T-helper 1 cell treated with Interleukin-12 subunit alpha and Interleukin-12 subunit beta and Interleukin-4 antibody, amounts not matched to agents 30 μg/mL and 1 μg/mL, for 36 hours (primary cell): ENCODE measurements around the gene VPS26A.
A peak's percentile ranks its signal among the peaks of the same experiment; 100 is the strongest.

ENCODE experiments used
- H3K27ac Mint-ChIP-seq: one replicate; pipeline ENCODE4 v1.8.0; 2021; ENCODE audit warnings: mild to moderate bottlenecking, mixed read lengths
- H3K27me3 Mint-ChIP-seq: one replicate; pipeline ENCODE4 v1.8.0; 2021; ENCODE audit warnings: low read depth, mixed read lengths
- H3K36me3 Mint-ChIP-seq: one replicate; pipeline ENCODE4 v1.8.0; 2021; ENCODE audit warnings: low read depth, mixed read lengths
- H3K4me1 Mint-ChIP-seq: one replicate; pipeline ENCODE4 v1.8.0; 2021; ENCODE audit warnings: low read depth, mixed read lengths
- H3K4me3 Mint-ChIP-seq: one replicate; pipeline ENCODE4 v1.8.0; 2021; ENCODE audit warnings: mild to moderate bottlenecking, moderate library complexity, mixed read lengths
- H3K9me3 Mint-ChIP-seq: one replicate; pipeline ENCODE4 v1.8.0; 2021; ENCODE audit warnings: mixed read lengths

The VPS26A gene

DNA sequence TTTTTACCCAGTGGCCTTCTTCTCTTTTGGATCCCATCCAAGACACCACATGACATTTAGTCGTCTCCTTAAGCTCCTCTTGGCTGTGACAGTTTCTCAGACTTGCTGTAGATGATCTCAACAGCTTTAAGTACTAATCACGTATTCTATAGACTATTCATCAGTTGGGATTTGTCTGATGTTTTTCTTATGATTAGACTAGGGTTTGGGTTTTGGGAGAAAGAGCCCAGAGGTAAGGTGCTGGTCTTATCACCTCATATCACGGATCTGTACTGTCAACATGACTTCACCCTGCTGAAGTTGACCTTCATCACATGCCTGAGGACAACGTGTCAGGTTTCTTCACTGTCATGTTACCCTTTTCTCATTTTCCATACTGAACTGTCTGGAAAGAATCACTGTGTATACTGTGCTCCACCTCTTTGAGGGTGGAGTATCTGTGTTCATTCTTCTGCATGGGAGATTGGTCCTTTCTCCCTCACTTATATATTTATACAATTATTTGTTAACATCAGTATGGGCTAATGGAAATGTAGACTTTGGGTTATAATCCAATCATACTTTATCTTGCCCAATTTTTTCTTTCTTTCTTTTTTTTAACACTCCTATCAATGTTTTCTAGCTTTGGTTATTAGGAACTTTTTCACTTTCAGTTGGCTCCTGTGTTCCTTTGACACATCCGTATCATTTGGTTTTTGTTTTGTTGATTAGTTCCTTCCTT, 89.8 kb downstream of the VPS26A start:
- Mint-ChIP-seq H3K36me3 (peaks cover 13% of the 10 kb centered on the region), H3K9me3 (peaks cover 14% of the 10 kb centered on the region), H3K4me1 (peaks cover 54% of the 10 kb centered on the region), H3K27me3 (no peaks in the 10 kb centered on the region), H3K27ac (peak overlapping the region; percentile 58), H3K4me3 (no peak overlapping the region)

DNA sequence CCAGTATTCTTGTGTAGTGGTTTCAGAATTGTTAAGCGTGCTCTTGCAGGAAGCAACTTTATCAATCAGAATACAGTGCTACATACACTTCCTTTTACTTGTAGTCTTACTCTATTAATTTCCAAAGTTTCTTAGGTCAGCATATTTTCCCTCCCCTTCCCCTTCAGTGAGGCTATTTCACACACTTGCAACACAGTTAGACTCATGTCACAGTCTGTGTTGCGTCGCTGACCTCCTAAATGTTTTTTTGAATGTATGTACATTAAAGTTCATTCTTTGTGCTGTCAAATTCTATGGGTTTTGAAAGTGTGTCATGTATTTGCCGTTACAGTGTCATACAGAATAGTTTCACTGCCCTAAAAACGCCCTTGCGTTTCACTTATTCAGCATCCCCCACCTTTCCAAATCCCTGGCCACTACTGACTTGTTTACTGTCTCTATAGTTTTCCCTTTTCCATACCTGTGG, 90.7 kb downstream of the VPS26A start:
- peak overlapping the region; percentile 3 for H3K4me3 Mint-ChIP-seq
- H3K27ac Mint-ChIP-seq: no peak overlapping the region
- peaks cover 46% of the 10 kb centered on the region for H3K4me1 Mint-ChIP-seq
- H3K9me3 Mint-ChIP-seq: peaks cover 14% of the 10 kb centered on the region
- no peaks in the 10 kb centered on the region for H3K27me3 Mint-ChIP-seq
- H3K36me3 Mint-ChIP-seq: peaks cover 6% of the 10 kb centered on the region

DNA sequence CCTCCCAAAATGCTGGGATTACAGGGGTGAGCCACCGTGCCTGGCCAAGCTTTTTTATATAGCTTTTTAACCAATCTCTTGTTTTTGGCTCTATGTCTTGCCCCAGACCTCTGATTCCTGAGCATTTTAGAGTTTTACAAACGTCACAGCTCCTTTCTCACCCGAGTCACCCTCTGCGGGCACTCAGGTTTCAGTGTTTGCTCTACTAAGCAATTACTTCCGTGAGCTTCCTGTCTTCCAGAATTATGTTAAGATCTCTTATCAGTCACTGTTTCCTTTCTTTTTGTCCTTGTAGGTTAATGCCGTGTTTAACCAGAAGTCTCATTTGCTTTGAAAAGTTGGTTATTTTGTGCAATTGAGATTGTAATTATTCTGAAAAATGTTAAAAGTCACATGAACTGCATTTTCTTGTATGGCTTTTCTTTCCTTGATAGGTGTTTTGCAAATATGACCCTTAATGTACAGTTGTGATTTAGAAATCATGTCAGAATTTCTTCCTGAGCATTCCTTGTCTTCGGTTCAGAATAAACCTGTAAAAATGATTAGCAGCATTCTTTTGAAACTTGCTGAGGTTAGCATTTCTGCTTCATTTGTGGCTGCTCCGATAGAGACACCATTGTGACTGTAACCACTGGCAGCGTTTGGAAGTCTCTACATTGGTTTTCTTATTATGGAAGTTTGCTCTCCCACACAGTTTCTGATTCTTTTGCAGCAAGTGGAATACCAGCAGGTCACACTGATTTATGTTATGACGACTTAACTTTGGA, 91.6 kb downstream of the VPS26A start:
- peak overlapping the region; percentile 86 for H3K27ac Mint-ChIP-seq
- H3K36me3 Mint-ChIP-seq: peaks cover 1% of the 10 kb centered on the region
- H3K4me1 Mint-ChIP-seq: peaks cover 42% of the 10 kb centered on the region
- H3K27me3 Mint-ChIP-seq: no peaks in the 10 kb centered on the region
- H3K9me3 Mint-ChIP-seq: peaks cover 14% of the 10 kb centered on the region
- peak overlapping the region; percentile 61 for H3K4me3 Mint-ChIP-seq

DNA sequence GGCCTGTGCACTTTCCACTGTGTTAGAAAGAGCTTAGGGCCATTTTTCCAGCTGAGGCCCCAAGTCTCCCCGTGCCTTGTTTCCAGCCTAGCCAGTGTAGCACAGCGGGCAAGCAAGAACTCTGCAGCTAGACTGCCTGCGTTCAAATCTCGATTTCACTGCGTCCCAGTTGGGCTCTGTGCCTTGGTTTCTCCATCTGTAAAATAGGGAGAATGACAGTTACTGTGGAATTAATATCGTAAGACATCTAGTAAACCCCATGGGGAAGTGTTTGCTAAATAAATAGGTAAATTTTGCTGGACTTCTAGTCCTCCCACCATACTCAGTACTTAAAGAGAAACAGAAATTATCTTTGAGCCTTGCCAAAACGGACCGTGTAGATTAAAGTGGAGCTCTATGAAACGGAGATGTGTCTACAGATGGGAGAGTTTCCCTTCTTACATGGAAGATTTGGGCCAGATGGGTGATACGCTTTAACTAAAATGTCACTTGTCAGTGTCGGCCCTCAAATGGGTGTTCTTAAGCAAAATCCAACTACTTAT, 92.7 kb downstream of the VPS26A start:
- no peak overlapping the region for H3K27ac Mint-ChIP-seq
- peaks cover 14% of the 10 kb centered on the region for H3K9me3 Mint-ChIP-seq
- peaks cover 1% of the 10 kb centered on the region for H3K36me3 Mint-ChIP-seq
- no peak overlapping the region for H3K4me3 Mint-ChIP-seq
- H3K4me1 Mint-ChIP-seq: peaks cover 38% of the 10 kb centered on the region
- H3K27me3 Mint-ChIP-seq: no peaks in the 10 kb centered on the region

DNA sequence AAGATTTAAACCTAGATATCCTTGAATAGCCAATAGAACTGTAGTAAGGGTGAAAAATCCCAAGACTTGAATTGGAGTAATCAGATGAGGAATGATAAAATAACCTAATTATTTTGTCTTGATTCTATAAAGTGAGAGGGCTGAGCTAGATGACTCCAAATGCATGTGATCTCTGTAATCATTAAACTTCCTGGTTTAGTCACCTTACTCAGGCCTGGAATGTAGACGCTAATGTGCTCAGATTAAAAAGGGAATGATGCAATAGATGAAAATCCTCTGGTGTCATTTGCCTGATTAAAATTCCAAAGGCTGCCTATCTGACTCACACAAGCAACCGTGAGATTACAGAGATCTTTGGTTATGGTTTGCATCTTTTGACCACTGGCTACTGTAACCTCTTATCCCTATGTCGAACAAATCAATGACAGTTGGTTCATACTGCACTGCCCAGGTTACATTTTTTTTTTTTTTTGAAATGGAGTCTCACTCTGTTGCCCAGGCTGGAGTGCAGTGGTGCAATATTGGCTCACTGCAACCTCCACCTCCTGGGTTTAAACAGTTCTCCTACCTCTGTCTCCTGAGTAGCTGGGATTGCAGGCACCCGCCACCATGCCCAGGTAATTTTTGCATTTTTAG, 93.3 kb downstream of the VPS26A start:
- Mint-ChIP-seq H3K4me1 (peaks cover 41% of the 10 kb centered on the region), H3K27ac (no peak overlapping the region), H3K9me3 (peaks cover 14% of the 10 kb centered on the region), H3K4me3 (no peak overlapping the region), H3K27me3 (no peaks in the 10 kb centered on the region), H3K36me3 (peaks cover 1% of the 10 kb centered on the region)

DNA sequence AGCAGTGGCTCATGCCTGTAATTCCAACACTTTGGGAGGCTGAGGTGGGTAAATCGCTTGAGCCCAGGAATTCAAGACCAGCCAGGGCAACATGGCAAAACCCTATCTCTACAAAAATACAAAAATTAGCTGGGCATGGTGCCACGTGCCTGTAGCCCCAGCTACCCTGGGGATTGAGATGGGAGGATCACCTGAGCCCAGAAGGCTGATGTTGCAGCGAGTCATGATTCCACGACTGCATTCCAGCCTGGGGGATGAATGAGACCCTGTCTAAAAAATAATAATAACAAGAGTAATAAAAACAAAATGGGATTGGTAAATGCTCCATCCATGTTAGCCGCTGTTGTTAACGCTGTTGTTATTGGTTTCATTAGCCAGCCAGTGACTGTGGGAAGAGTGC, 94.9 kb downstream of the VPS26A start:
- no peaks in the 10 kb centered on the region for H3K27me3 Mint-ChIP-seq
- H3K27ac Mint-ChIP-seq: no peak overlapping the region
- H3K4me1 Mint-ChIP-seq: peaks cover 48% of the 10 kb centered on the region
- peaks cover 14% of the 10 kb centered on the region for H3K9me3 Mint-ChIP-seq
- H3K4me3 Mint-ChIP-seq: no peak overlapping the region
- H3K36me3 Mint-ChIP-seq: peaks cover 1% of the 10 kb centered on the region

DNA sequence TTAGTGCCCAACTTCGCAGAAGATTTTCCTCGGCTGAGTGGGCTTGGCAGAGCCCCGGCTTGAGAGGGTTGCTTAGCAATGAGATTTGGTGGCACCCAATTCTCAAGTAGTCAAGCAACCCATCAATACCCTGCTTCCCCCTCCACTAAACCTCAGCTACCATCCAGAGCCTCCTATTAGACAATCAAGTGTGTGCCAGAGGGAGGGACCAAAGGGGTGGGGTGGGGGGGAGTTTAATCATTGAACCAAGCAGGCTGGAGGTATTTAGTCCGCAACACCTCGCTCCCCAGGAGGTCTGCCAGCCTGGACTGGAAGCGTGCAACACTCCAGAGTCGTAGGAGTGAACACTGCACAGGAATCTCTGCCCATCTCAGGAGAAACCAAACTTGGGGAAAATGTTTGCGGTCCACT, 96.1 kb downstream of the VPS26A start, which contains the start of gene HKDC1:
Gene HKDC1 (plus strand): TSS at position 292 of the 411 bp plus-strand sequence. CDS start 104 bp downstream, at position 396.
- peaks cover 4% of the 10 kb centered on the region for H3K9me3 Mint-ChIP-seq
- no peaks in the 10 kb centered on the region for H3K27me3 Mint-ChIP-seq
- H3K4me1 Mint-ChIP-seq: peaks cover 42% of the 10 kb centered on the region
- no peaks in the 10 kb centered on the region for H3K36me3 Mint-ChIP-seq
- no peak within 1 kb of the TSS for H3K4me3 Mint-ChIP-seq
- peak within 1 kb of the TSS; percentile 31 for H3K27ac Mint-ChIP-seq

DNA sequence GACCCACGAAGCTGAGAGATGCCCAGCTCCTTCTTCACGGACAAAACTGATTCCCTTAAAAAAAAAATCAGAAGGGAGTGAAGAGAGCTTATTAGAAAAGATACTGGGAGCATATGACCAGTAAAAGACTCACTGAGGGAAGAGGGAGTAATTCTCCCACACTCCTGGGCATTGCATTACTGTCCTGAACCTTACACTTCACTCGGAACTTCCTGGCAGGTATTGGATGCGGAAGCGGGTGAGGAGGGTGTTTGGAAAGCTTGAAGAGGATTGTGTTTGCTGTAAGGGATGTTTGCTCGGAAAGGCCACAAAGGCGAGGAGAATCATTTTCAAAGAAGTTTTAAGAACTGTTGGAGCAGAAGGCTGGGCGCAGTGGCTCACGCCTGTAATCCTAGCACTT, 96.5 kb downstream of the VPS26A start:
- Mint-ChIP-seq H3K36me3 (no peaks in the 10 kb centered on the region), H3K9me3 (peaks cover under 1% of the 10 kb centered on the region), H3K4me1 (peaks cover 41% of the 10 kb centered on the region), H3K4me3 (no peak overlapping the region), H3K27me3 (no peaks in the 10 kb centered on the region), H3K27ac (peak overlapping the region; percentile 31)
